HepG2 (cell line): Measurements from ENCODE around the gene SCAPER. TPM values are rescaled to one million over a fixed set of nuclear protein-coding genes. Genes with fewer than 3 reads are reported as not detected.

ENCODE experiments used
- ATAC-seq: fragments of 200-7000 bp; cut with Tn5 transposase; 3 replicates; pipeline ENCODE4 v1.9.1; 2020; ENCODE audit warnings: mild to moderate bottlenecking, moderate library complexity
- BruUV-seq: library from RNA; stranded (reverse); fragments of 400-500 nt; replicated peaks from 2 replicates; lab custom pipeline; 2021; lab: Mats Ljungman, UMichigan
- CTCF ChIA-PET: fragments of 300-600 bp; formaldehyde crosslinking; extraction: SDS; loops from one replicate; lab custom pipeline; 2021; ENCODE audit warnings: low total read pairs, inconsistent platforms, low intra/inter-chr PET ratio; lab: Yijun Ruan, JAX
- POLR2A ChIA-PET: fragments of 350-600 bp; sonication (Branson Sonifier 250); formaldehyde crosslinking; loops from one replicate; lab custom pipeline; 2020; ENCODE audit warnings: antibody characterized with exemption, inconsistent platforms; lab: Yijun Ruan, JAX
- DNase-seq: peaks from one replicate; pipeline ENCODE4 v3.0.0-alpha.2; 2015; ENCODE audit warnings: low spot score
- FAIRE-seq: peaks from 3 replicates; lab custom pipeline; 2011; peaks lifted over from hg19 to GRCh38; lab: Jason Lieb, UNC
- H2AFZ ChIP-seq: one replicate; pipeline ENCODE4 v1.6.1; 2011; ENCODE audit warnings: low read length, inconsistent platforms
- H3K27ac ChIP-seq: fragments of 300-600 bp; 3 replicates; pipeline ENCODE4 v1.8.0; 2011; ENCODE audit warnings: mixed run types, mild to moderate bottlenecking, mixed read lengths, low read length, inconsistent platforms; ENCODE audit not compliant: insufficient read depth; ENCODE audit errors: extremely low read length
- H3K27me3 ChIP-seq, 2 experiments: fragments of 200-600 bp in 1 of 2; 2 replicates in 1 of 2; 3 replicates in 1 of 2; pipeline versions ENCODE4 v1.6.0 to v1.8.0; 2011; ENCODE audit warnings: low read length in 2 of 2, mild to moderate bottlenecking in 2 of 2, moderate library complexity in 2 of 2, inconsistent platforms in 1 of 2; ENCODE audit not compliant: insufficient read depth in 2 of 2, control insufficient read depth in 1 of 2
- H3K36me3 ChIP-seq, 2 experiments: fragments of 200-600 bp in 1 of 2; replicated peaks in 1 of 2; 2 replicates in 1 of 2; 3 replicates in 1 of 2; pipeline versions ENCODE4 v1.5.1 to v1.8.0; 2011; ENCODE audit warnings: low read length in 2 of 2, inconsistent platforms in 1 of 2; ENCODE audit not compliant: insufficient read depth in 2 of 2, control insufficient read depth in 1 of 2
- H3K4me1 ChIP-seq: 2 replicates; pipeline ENCODE4 v1.5.1; 2012; ENCODE audit warnings: low read length, inconsistent platforms; ENCODE audit not compliant: insufficient read depth
- H3K4me2 ChIP-seq: 2 replicates; pipeline ENCODE4 v1.6.0; 2011; ENCODE audit warnings: low read depth, low read length, inconsistent platforms
- H3K4me3 ChIP-seq, 3 experiments: fragments of 200-600 bp in 1 of 3; sonication (generic), shearing (Covaris generic) in 1 of 3; replicated peaks in 1 of 3; 2 replicates each; pipeline ENCODE4 v1.5.1; 2011 to 2016; ENCODE audit warnings: low read length in 3 of 3, inconsistent platforms in 2 of 3, low read depth in 2 of 3, mild to moderate bottlenecking in 2 of 3, control low read depth in 1 of 3, mixed read lengths in 1 of 3; ENCODE audit not compliant: insufficient read depth in 1 of 3
- H3K79me2 ChIP-seq: one replicate; pipeline ENCODE4 v1.6.1; 2011; ENCODE audit warnings: low read length, inconsistent platforms; ENCODE audit not compliant: insufficient read depth
- H3K9ac ChIP-seq: 2 replicates; pipeline ENCODE4 v1.6.0; 2011; ENCODE audit warnings: mild to moderate bottlenecking, low read depth, low read length, inconsistent platforms; ENCODE audit not compliant: insufficient read depth
- H3K9me3 ChIP-seq: 2 replicates; pipeline ENCODE4 v1.5.1; 2012; ENCODE audit warnings: mild to moderate bottlenecking, low read length
- H4K20me1 ChIP-seq: 2 replicates; pipeline ENCODE4 v1.6.0; 2011; ENCODE audit warnings: inconsistent platforms, mild to moderate bottlenecking, low read length, moderate library complexity; ENCODE audit not compliant: insufficient read depth
- ATRX ChIP-seq: sonication (generic); formaldehyde crosslinking; IDR thresholded peaks from 2 replicates; pipeline ENCODE4 v1.4.0; 2020; ENCODE audit warnings: missing genetic modification reagents, borderline replicate concordance
- HOXD1 ChIP-seq: sonication (generic); formaldehyde crosslinking; IDR thresholded peaks from 2 replicates; pipeline ENCODE4 v1.5.0; 2020; ENCODE audit warnings: missing genetic modification reagents
- SP5 ChIP-seq: IDR thresholded peaks from 2 replicates; pipeline ENCODE4 v1.6.1; 2016; ENCODE audit warnings: low read depth, borderline replicate concordance
- TBL1XR1 ChIP-seq: fragments of 150-350 bp; IDR thresholded peaks from 2 replicates; pipeline ENCODE4 v1.6.1; 2014; ENCODE audit warnings: borderline replicate concordance, low read length; ENCODE audit not compliant: partially characterized antibody
- YEATS4 ChIP-seq: sonication (generic); formaldehyde crosslinking; IDR thresholded peaks from 2 replicates; pipeline ENCODE4 v1.4.0; 2020; ENCODE audit warnings: missing genetic modification reagents, borderline replicate concordance
- ZNF564 ChIP-seq: sonication (generic); formaldehyde crosslinking; IDR thresholded peaks from 2 replicates; pipeline ENCODE4 v1.8.1; 2023; ENCODE audit warnings: mild to moderate bottlenecking, missing genetic modification reagents
- WGBS: methylation state at CpG from one replicate; pipeline ENCODE4 v1.1.6; 2017; ENCODE audit warnings: low lambda C conversion rate; 5-methylcytosine and 5-hydroxymethylcytosine counted together
- in situ Hi-C: cut with HindIII; loops from 2 replicates; pipeline ENCODE4 v1.10.0; 2017; ENCODE audit warnings: low pct_unique_long_range_greater_than_20kb; ENCODE audit not compliant: extremely low pct_ligation_motif_present
- intact Hi-C: fragments of 100-400 bp; cut with micrococcal nuclease; formaldehyde crosslinking; loops from one replicate; pipeline ENCODE4 v1.10.0; 2022; ENCODE audit not compliant: unreplicated experiment
- polyA plus RNA-seq, 8 experiments: library from polyadenylated mRNA; depleted of rRNA in 3 of 8; stranded (reverse) in 7 of 8; unstranded in 1 of 8; fragments of >200 nt; fragmentation: Illumina TruSeq in 4 of 8; extraction: Trizol in 4 of 8; gene quantifications; 2 replicates each; pipeline versions ENCODE4 v1.2.1 to v1.2.3, GENCODE V29; 2011 to 2016; ENCODE audit warnings: low read depth in 4 of 8, missing spikeins in 1 of 8, mixed read lengths in 1 of 8; ENCODE audit not compliant: insufficient read depth in 1 of 8
- total RNA-seq, 5 experiments: library from RNA; depleted of rRNA; stranded (reverse); fragments of >200 nt; fragmentation: Illumina TruSeq; extraction: Trizol; gene quantifications; 2 replicates each; pipeline ENCODE4 v1.2.3, GENCODE V29; 2016; ENCODE audit warnings: low read depth in 1 of 5
- TF ChIP-seq, protein P1 (sequence below): sonication (generic); formaldehyde crosslinking; IDR thresholded peaks from 2 replicates; pipeline ENCODE4 v1.4.0; 2020; ENCODE audit warnings: mild to moderate bottlenecking, missing genetic modification reagents
- TF ChIP-seq, protein P2 (sequence below): sonication (generic); formaldehyde crosslinking; IDR thresholded peaks from 2 replicates; pipeline ENCODE4 v1.4.0; 2020; ENCODE audit warnings: missing genetic modification reagents, borderline replicate concordance

The SCAPER gene
- total and polyA plus RNA-seq, 2 of the 13 experiments (the other 11 are each of a cell fraction or from before 2014, with no cell fraction given): 4.3 to 10.5 TPM

DNA sequence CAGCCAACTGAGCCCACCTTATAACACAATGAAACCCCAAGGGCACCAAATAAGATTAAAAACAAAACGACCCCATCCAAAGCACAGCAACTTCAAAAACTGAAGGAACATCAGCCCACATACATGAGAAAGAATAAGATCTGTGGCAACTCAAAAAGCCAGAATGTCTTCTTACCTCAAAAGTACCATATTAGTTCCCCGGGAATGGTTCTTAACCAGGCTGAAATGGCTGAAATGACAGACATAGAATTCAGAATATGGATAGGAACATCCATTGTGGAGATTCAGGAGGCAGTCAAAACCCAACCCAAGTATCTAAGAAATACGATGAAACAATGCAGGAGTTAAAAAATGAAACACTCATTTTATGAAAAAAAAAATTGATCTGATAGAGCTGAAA is 222.3 kb downstream of the SCAPER start:
- WGBS: 93% methylated on average over 3 of the region's 3 CpGs
- no TSS peak for BruUV-seq
- Histone ChIP-seq H3K9me3 (no peaks in the 10 kb centered on the region), H3K9ac (no peak overlapping the region), H2AFZ (no peak overlapping the region), H3K4me3 (no peak overlapping the region), H3K36me3 (no peaks in the 10 kb centered on the region), H4K20me1 (no peaks in the 10 kb centered on the region), H3K4me1 (no peaks in the 10 kb centered on the region), H3K27ac (no peak overlapping the region), H3K4me2 (no peak overlapping the region), H3K27me3 (no peaks in the 10 kb centered on the region; a peak in 1 of 5 replicates), H3K79me2 (no peaks in the 10 kb centered on the region)
- no peak for FAIRE-seq
- ATAC-seq: no peak
- no peak for DNase-seq
- in situ Hi-C loops: no loop called here
- intact Hi-C loops: no loop called here
- ChIA-PET POLR2A (no interaction called here), CTCF (no interaction called here)
- TF ChIP-seq SP5 (no peak), YEATS4 (CRISPR knock-in tag) (no peak), ZNF564 (no peak), ATRX (CRISPR knock-in tag) (no peak), HOXD1 (CRISPR knock-in tag) (no peak), TBL1XR1 (no peak)
- TF ChIP-seq, protein P1, sequence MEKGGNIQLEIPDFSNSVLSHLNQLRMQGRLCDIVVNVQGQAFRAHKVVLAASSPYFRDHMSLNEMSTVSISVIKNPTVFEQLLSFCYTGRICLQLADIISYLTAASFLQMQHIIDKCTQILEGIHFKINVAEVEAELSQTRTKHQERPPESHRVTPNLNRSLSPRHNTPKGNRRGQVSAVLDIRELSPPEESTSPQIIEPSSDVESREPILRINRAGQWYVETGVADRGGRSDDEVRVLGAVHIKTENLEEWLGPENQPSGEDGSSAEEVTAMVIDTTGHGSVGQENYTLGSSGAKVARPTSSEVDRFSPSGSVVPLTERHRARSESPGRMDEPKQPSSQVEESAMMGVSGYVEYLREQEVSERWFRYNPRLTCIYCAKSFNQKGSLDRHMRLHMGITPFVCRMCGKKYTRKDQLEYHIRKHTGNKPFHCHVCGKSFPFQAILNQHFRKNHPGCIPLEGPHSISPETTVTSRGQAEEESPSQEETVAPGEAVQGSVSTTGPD (CRISPR knock-in tag): no peak
- TF ChIP-seq, protein P2, sequence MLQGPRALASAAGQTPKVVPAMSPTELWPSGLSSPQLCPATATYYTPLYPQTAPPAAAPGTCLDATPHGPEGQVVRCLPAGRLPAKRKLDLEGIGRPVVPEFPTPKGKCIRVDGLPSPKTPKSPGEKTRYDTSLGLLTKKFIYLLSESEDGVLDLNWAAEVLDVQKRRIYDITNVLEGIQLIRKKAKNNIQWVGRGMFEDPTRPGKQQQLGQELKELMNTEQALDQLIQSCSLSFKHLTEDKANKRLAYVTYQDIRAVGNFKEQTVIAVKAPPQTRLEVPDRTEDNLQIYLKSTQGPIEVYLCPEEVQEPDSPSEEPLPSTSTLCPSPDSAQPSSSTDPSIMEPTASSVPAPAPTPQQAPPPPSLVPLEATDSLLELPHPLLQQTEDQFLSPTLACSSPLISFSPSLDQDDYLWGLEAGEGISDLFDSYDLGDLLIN (CRISPR knock-in tag): no peak
